Lower lobe of right lung (tissue), 2 donors: ENCODE results near the gene TMEM242. TPM values are rescaled to one million over a fixed set of nuclear protein-coding genes. Genes with fewer than 3 reads are reported as not detected.

Source experiments
- ATAC-seq, 2 donors: fragments of 200-7000 bp; cut with Tn5 transposase; one replicate each; pipeline ENCODE4 v1.9.1; 2020 to 2022; ENCODE audit warnings: mild to moderate bottlenecking in 2 of 2, moderate library complexity in 2 of 2
- DNase-seq: peaks from one replicate; pipeline ENCODE4 v3.0.0-alpha.2; 2020
- H3K27ac ChIP-seq: fragments of 200-600 bp; one replicate; pipeline ENCODE4 v1.8.0; 2022
- H3K27me3 ChIP-seq: fragments of 200-600 bp; one replicate; pipeline ENCODE4 v1.8.0; 2022; ENCODE audit warnings: low read depth
- H3K36me3 ChIP-seq: fragments of 200-600 bp; one replicate; pipeline ENCODE4 v1.8.0; 2022; ENCODE audit warnings: mild to moderate bottlenecking
- H3K4me1 ChIP-seq: fragments of 200-600 bp; one replicate; pipeline ENCODE4 v1.8.0; 2022
- H3K4me3 ChIP-seq: fragments of 200-600 bp; one replicate; pipeline ENCODE4 v1.8.0; 2022; ENCODE audit warnings: mild to moderate bottlenecking
- H3K9me3 ChIP-seq: fragments of 200-600 bp; one replicate; pipeline ENCODE4 v1.8.0; 2022
- intact Hi-C: fragments of 100-400 bp; cut with DNase I; formaldehyde crosslinking; loops from one replicate; pipeline ENCODE4 v1.11.0; 2022
- total RNA-seq: library from RNA; stranded (reverse); fragmentation: NEBNext Ultra II Directional; extraction: Animal tissue kit (Norgen Biotek cat#: 25700); gene quantifications from one replicate; pipeline ENCODE4 v1.2.1, GENCODE V29; 2021
- TF ChIP-seq, protein P1 (sequence below): fragments of 200-600 bp; IDR thresholded peaks from one replicate; pipeline ENCODE4 v1.8.0; 2022; ENCODE audit warnings: antibody characterized with exemption, mild to moderate bottlenecking
- donor health status: DM: no; HTN: yes; CAD: no; lungs with severe emphysema.

The TMEM242 gene
- total RNA-seq, 1 donor from 2014 or later = 10.9 TPM

DNA sequence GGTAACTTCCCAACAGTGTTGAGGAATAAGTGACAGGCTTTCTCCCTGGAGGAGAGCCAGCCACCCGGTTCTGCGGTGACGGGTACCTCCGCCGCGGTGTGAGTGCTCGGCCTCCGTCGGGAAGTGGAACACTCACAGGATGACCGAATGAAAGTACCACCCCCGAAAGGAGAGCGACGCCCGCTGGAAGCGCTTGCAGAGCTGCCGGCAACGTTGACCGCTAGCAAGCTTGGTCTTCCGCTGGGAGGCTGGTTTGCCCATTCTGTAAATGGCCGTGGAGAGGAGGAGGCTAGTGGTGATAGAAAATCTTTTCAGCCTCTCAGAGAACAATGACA is 614 bp upstream of the TMEM242 start:
- Histone ChIP-seq H3K4me3 (peak overlapping the region; percentile 92), H3K27me3 (no peaks in the 10 kb centered on the region), H3K4me1 (peaks cover 15% of the 10 kb centered on the region), H3K36me3 (peaks cover 18% of the 10 kb centered on the region), H3K9me3 (no peaks in the 10 kb centered on the region), H3K27ac (peak overlapping the region; percentile 92)
- DNase-seq = peak; percentile 85
- ATAC-seq = peak; percentile 81 to 88
- TF ChIP-seq, protein P1, sequence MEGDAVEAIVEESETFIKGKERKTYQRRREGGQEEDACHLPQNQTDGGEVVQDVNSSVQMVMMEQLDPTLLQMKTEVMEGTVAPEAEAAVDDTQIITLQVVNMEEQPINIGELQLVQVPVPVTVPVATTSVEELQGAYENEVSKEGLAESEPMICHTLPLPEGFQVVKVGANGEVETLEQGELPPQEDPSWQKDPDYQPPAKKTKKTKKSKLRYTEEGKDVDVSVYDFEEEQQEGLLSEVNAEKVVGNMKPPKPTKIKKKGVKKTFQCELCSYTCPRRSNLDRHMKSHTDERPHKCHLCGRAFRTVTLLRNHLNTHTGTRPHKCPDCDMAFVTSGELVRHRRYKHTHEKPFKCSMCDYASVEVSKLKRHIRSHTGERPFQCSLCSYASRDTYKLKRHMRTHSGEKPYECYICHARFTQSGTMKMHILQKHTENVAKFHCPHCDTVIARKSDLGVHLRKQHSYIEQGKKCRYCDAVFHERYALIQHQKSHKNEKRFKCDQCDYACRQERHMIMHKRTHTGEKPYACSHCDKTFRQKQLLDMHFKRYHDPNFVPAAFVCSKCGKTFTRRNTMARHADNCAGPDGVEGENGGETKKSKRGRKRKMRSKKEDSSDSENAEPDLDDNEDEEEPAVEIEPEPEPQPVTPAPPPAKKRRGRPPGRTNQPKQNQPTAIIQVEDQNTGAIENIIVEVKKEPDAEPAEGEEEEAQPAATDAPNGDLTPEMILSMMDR = no peak
- intact Hi-C loops = loop anchor here (10.0 kb wide), 1 partner anchor 261 kb away; no protein-coding TSS in a partner anchor

DNA sequence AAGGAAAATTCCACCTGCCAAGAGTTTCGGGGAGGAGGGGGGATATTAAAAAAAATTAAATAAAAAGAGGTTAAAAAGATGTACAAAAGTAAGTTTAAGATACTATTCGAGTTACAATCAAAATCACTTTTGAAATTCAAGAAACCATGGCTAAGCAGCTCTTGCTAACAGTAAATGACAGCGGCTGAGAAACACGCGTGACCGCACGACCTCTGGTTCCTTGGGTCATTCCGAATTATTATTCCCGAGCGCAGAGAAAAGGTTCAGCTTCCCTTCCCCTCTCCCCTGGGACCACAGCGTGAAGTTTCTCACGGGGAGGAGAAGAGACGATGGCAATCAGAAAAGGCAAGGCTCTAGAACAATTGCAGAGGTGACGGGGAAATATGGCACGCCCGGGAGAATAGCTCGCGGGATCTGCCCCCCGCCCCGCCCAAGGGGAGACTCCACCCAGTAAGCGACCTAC is 496 bp downstream of the TMEM242 start:
- Histone ChIP-seq H3K27ac (peak overlapping the region; percentile 92), H3K27me3 (no peaks in the 10 kb centered on the region), H3K4me3 (peak overlapping the region; percentile 92), H3K36me3 (peaks cover 30% of the 10 kb centered on the region), H3K4me1 (peaks cover 15% of the 10 kb centered on the region), H3K9me3 (no peaks in the 10 kb centered on the region)
- peak; percentile 96 for ATAC-seq
- TF ChIP-seq, protein P1 = no peak
- DNase-seq = no peak
- intact Hi-C loops = loop anchor here (10.0 kb wide), 1 partner anchor 262 kb away; no protein-coding TSS in a partner anchor

DNA sequence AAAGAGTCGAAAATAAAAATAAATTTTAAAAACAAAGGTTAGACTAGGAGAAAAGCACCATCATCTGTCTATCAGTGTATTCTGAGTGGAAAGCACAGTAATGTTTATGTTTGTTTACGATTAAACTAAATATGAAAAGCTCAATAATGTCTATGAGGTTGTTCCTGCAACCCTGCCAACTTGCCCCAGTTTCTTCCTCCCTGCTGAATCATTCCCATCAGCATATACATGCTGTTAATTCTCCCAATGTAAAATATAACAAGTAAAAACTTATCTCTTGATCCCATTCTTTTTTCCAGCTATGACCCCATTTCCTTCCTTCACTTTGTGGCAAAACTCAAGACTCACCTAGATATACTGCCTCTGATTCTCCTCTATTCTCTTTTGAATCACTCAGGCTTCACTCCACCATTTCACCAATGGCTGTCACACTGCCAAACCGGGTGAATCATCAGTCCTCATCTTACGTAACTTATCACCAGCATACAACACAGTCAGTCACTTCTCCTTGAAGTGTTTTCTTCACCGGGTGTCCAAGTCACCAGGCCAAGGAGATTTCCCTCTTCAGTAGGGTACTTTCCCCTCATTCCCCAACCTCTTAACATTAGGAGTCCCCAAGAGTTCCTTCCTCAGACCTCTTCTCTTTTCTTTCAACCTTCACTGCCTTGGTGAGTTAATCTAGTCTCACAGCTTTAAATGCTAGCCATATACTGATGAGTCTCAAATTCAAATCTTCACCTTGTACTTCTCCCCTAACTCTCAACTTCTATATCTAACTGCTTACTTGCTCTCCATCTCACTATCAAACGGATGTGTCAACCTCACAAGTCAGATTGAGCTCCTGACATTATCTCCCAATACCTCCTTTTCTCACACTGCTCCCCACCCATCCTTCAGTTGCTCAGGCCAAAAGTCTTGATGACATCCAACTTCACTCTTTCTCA is 6.2 kb downstream of the TMEM242 start:
- Histone ChIP-seq H3K4me1 (peaks cover 18% of the 10 kb centered on the region), H3K9me3 (no peaks in the 10 kb centered on the region), H3K27ac (peak overlapping the region; percentile 0), H3K36me3 (peaks cover 60% of the 10 kb centered on the region), H3K27me3 (no peaks in the 10 kb centered on the region), H3K4me3 (no peak overlapping the region)
- TF ChIP-seq, protein P1 = no peak
- no peak for DNase-seq
- intact Hi-C loops = no loop called here
- ATAC-seq = peak; percentile 81 to 85

DNA sequence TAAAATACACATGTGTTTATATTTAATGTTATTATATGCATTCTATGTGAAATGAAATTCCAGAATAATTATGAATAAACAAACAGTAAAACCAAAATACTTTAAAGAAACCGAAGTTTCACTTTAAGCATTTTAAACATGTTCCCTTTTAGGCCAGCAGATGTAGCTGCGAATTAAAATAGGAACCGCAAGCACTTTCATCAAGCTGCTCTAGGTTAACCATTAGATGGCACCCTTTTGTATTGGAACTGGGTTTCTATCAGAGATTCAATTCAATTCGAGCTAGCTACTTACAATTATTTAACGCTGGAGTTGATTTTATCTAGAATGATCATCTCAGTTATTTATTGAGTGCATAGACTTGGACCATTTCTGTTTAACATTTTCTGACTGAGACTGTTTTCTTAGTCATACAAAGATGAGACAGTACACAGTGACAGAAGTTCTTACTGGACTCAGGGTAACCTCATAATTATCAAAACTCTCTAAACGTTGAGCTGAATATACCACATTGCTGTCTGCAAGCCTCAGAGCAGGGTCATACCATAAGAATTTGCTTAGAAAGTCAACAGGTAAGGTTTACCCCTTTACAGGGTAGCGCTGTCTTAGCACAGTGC is 8.5 kb downstream of the TMEM242 start:
- no peaks in the 10 kb centered on the region for H3K27me3 ChIP-seq
- peaks cover 15% of the 10 kb centered on the region for H3K4me1 ChIP-seq
- TF ChIP-seq, protein P1 = peak; percentile 76
- H3K36me3 ChIP-seq = peaks cover 50% of the 10 kb centered on the region
- H3K27ac ChIP-seq = no peak overlapping the region
- ATAC-seq = peak; percentile 61 to 78
- H3K4me3 ChIP-seq = no peak overlapping the region
- intact Hi-C loops = no loop called here
- no peaks in the 10 kb centered on the region for H3K9me3 ChIP-seq
- DNase-seq = no peak

DNA sequence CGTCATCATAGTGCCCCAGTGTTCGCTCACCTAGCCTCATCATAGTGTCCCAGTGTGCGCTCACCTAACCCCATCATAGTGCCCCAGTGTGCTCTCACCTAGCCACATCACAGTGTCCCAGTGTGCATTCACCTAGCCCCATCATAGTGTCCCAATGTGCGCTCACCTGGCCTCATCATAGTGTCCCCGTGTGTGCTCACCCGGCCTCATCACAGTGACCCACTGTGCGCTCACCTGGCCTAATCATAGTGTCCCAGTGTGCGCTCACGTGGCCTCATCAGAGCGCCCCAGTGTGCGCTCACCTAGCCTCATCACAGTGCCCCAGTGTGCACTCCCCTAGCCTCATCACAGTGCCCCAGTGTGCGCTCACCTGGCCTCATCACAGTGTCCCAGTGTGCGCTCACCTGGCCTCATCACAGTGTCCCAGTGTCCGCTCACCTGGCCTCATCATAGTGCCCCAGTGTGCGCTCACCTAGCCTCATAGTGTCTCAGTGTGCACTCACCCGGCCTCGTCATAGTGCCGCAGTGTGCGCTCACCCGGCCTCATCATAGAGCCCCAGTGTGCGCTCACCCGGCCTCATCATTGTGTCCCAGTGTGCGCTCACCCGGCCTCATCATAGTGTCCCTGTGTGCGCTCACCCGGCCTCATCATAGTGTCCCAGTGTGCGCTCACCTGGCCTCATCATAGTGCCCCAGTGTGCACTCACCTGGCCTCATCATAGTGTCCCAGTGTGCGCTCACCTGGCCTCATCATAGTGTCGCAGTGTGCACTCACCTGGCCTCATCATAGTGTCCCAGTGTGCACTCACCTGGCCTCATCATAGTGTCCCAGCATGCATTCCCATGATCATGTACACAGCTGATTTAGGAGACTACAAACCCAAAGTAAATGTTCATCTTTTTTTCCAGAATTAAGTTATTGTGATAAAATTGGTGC is 9.5 kb downstream of the TMEM242 start:
- no peaks in the 10 kb centered on the region for H3K9me3 ChIP-seq
- peaks cover 40% of the 10 kb centered on the region for H3K36me3 ChIP-seq
- ATAC-seq = no peak
- intact Hi-C loops = no loop called here
- H3K4me3 ChIP-seq = no peak overlapping the region
- no peak for DNase-seq
- no peak overlapping the region for H3K27ac ChIP-seq
- no peaks in the 10 kb centered on the region for H3K27me3 ChIP-seq
- TF ChIP-seq, protein P1 = no peak
- peaks cover 15% of the 10 kb centered on the region for H3K4me1 ChIP-seq
